ENCODE data around the gene BHLHE23.

Gene BHLHE23

GRCh38 chr20:63007646-63008488 lies 1.1 kb upstream of the BHLHE23 start:
- no peak for DNase-seq

GRCh38 chr20:63007360-63007645 lies 539 bp upstream of the BHLHE23 start:
- no peak for DNase-seq

DNA sequence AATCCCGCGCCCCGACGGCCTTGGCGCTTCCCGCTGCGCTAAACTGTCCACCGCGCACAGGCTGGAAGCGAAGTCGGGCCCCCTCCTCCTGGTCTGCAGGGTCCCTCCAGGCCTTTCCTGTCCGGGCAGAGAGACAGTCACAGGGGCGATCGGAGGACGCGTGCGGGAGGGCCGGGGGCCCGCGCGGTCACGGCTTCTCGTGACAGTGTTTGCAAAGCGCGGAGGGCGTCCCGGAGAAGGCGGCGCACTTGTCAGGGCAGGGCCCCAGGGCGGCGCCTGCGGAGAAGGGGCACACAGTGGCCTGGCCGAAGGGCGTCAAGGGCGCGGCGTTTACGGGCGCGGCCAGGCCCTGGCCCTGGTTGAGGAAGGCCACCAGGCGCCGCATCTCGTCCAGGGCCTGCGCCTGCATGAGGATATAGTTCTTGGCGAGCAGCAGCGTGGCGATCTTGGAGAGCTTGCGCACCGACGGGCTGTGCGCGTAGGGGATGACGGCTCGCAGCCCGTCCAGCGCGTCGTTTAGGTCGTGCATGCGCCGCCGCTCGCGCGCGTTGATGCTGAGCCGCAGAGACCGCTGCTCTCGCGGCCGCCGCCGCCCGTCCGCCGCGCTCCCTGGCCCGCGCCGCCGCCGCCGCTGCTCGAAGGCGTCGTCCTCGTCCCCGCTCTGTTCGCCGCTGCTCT lies 763 bp downstream of the BHLHE23 start:
- no peak for DNase-seq

- no peak for DNase-seq
Observed at GRCh38 chr20:63005365-63005861, 1.4 kb downstream of the BHLHE23 start.

DNA sequence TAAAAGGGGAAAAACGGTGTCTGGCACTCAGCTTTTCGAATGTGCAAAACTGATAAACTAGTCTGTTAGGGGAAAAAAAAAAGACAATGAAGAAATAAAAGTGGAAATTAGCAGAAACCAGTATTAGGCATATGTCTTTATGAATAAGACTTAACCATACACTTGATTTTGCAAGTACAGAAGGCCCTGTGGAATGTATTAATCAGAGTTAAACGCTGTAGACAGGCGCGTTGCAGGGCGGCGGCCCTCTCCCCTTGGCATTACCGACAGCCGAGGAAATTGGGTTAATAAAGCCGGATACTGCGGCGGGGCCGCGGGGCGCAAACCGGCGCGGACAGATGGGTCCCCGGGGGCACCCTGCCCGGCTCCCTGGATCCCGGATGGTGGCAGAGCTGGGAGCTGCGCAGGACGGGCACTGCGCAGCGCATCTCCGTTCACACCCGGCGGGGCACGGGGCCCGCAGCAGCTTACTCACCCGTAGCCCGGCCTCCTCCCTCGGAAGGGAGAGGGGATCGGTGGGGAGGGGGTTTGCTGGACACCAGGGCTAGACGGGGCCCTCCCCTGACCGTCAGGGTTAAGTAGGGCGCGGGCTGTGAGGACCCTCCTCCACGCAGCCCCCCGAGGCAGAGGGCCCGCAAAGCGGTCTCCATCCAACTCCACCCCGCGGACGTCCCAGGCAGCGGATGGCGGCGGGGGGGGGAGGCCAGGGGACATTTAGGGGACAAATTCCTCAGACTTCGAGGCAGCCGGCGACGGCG lies 2.0 kb downstream of the BHLHE23 start:
- DNase-seq: peak; percentile 7

DNA sequence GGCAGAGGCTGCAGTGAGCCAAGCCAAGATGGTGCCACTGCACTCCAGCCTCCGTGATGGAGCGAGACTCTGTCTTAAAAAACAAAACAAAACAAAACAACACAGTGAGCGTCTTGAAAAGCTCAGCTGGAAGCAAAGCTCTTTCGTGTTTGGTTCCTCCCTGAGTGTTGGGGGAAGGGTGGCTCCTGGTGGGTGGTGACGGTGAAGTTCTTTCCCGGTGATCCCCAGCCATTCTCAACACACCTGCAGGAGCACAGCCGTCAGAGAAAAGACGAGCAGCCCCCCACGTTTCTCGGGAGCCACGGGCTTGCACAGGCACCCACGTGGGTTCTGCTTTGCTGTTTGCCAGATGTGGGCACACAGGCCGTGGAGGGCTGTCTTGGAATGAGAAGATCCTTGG lies 3.2 kb downstream of the BHLHE23 start:
- no peak for DNase-seq

- no peak for DNase-seq
Observed at GRCh38 chr20:63002511-63002910, 4.3 kb downstream of the BHLHE23 start.

DNA sequence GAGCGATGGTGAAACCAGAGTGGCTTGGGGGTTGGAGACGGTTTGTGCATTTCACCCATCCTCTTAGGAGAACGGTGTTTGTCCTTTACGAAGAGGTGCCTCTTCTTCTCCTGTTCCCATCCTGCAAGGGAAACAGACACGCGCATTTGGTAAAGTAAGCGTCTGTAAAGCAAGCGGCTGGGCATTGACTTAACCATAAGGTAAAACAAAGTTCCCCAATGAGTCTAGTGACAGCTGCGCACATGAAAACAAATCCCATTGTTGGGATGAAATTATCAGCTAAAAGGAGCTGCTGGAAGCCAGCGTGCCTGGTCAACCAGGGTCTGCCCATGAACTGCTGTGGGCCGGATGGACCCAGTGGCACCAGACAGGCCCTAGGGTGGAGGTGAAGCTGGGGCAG lies 5.8 kb downstream of the BHLHE23 start:
- DNase-seq: no peak

DNA sequence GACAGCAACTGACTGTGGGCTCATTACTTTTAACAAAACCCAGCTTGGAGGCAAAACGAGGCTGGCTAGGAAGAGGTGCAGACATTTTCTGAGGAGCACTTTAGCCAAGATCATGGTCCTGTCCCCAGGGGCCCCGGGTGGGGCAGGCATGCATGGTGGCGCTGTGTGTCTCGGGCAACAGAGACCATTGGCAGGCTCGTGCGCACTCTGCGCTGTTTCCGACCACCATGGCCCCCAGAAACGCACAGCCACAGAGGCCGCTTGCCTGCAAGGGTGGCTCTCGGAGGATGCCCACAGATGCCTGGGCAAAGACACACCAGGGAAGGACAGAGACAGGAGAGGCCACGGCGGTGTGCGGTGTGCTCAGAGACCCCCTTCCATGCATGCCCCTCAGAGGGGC lies 6.7 kb downstream of the BHLHE23 start:
- DNase-seq: no peak

- DNase-seq: no peak
Observed at GRCh38 chr20:62999580-62999979, 7.2 kb downstream of the BHLHE23 start.

- DNase-seq: no peak
Observed at GRCh38 chr20:62998449-62998848, 8.3 kb downstream of the BHLHE23 start.

- no peak for DNase-seq
Observed at GRCh38 chr20:62997417-62998035, 9.2 kb downstream of the BHLHE23 start.

GRCh38 chr20:62996596-62996982 lies 10.2 kb downstream of the BHLHE23 start:
- no peak for DNase-seq

DNA sequence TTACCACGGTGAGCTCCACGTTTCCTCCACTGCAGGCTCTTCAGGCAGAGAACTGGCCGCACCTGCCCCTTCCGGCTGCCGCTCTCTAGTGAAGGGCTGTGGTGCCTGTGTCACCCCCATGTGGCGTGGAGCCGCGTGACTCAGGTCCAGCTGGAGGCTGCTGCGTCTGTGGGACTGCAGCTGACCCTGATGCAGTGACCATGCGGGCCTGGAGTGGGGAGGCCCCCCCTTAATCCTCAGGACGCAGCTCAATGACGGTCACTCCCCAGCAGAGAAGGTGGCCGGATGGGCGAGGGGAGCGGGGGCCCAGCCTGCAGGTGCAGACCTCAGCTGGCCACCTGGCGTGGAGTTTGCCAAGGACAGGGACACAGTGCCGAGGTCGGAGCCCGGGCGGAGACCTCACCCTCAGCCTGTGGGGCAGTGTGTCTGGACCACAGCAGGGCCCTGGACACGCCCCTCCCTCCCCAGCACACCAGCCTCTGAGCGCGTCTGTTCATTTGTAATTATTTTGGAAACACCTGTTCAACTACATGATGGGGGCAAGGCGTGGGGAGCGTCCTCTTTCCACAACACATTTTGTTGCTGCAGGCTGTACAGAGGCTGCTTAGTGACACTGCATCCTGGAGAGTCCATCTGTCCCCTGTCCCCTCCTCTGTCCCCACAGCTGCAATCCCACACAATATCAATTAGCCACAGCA lies 10.7 kb downstream of the BHLHE23 start:
- no peak for DNase-seq

- no peak for DNase-seq
Observed at GRCh38 chr20:62995481-62995880, 11.3 kb downstream of the BHLHE23 start.

DNA sequence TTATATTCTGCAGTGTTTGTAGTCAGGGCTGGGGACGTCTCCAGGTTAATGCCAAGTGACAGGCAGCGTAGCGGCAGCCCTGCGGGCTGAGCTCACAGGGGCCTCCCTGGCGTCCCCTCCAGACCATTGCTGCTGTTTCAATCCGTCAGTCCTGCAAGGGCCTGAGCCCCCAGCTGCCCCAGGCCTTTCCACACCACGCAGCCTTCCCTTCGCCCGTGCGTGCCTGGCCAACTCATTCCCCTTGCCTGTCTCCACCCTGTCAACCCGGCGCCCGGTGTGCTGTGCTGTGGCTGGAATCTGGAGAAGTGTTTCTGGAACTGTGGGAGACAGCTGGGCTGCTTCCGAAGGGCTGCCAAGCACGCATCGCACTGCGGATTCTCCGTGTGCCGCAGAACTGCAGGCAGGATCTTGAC lies 11.9 kb downstream of the BHLHE23 start:
- no peak for DNase-seq

- DNase-seq: no peak
Observed at GRCh38 chr20:62993856-62994494, 12.8 kb downstream of the BHLHE23 start.

- DNase-seq: no peak
Observed at GRCh38 chr20:62991863-62992262, 14.9 kb downstream of the BHLHE23 start.

- no peak for DNase-seq
Observed at GRCh38 chr20:62991196-62991807, 15.5 kb downstream of the BHLHE23 start.

DNA sequence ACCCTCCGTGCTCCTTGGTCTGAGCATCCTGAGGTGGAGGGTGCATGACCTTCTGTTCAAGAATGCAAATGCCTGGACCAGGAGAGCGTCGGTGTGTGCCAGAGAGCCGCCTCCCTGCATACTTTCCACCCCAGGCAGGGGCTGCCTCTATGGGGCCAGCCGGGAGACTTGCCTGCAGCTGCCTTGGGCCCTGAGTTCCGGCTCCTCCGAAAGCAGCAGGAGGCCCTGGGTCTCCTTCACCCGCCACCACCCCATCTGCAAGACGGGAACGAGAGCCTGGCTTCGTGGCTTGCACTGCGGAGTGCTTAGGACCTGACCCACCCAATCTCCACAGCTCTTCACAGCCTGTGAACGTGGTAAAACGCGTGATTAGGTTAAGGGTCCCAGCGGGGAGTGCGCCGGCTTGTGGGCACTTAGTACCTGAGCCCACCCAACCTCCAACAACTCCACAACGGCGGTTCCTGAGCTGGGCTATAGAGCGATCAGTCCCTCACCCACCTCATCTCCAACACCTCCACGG lies 16.4 kb downstream of the BHLHE23 start:
- DNase-seq: no peak

DNA sequence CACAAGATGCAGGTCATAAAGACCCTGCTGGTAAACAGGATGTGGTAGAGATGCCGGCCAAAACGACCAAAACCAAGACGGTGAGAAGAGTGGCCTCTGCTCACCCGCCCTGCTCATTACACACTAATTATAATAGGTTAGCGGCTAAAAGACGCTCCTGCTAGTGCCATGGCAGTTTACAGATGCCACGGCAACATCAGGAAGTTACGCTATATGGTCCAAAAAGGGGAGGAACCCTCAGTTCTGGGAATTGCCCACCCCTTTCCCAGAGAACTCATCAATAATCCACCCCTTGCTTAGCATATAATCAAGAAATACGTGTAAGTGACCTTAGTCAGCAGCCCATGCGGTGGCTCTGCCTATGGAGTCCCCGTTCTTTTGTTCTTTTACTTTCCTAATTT lies 17.6 kb downstream of the BHLHE23 start:
- DNase-seq: peak; percentile 11
